Measurements from ENCODE around the gene CBLN3. TPM values are rescaled to one million over a fixed set of nuclear protein-coding genes. Genes with fewer than 3 reads are reported as not detected.

CBLN3 gene
- total RNA-seq, 2 experiments from 2014 or later = 2.0 to 6.7 TPM

- CTCF ChIA-PET (ENCODE audit: unreplicated experiment) = no interaction called here
- H3K4me2 ChIP-seq (ENCODE audit: low read length) = no peak overlapping the region
- no peaks in the 10 kb centered on the region for H3K9me3 ChIP-seq (ENCODE audit: low read length)
- intact Hi-C loops (cut with micrococcal nuclease; ENCODE audit: unreplicated experiment) = no loop called here
- no peaks in the 10 kb centered on the region for H4K20me1 ChIP-seq (ENCODE audit: insufficient read depth, low read length)
- H3K4me3 ChIP-seq (ENCODE audit: low read depth, low read length, poor library complexity, severe bottlenecking) = no peak overlapping the region
- no peaks in the 10 kb centered on the region for H3K9me2 ChIP-seq (ENCODE audit: insufficient read depth, low read length)
- DNase-seq (ENCODE audit: low spot score) = no peak
- no peak overlapping the region for H2AFZ ChIP-seq (ENCODE audit: low read length)
- H3K4me1 ChIP-seq (ENCODE audit: insufficient read depth, low read length, poor library complexity, severe bottlenecking) = peaks cover 19% of the 10 kb centered on the region
- no TSS peak for BruUV-seq (replicated peaks)
- no peaks in the 10 kb centered on the region for H3K36me3 ChIP-seq (ENCODE audit: insufficient read depth, low read length)
- H3K27ac ChIP-seq (ENCODE audit: low read depth, low read length, poor library complexity, severe bottlenecking) = no peak overlapping the region
- POLR2A ChIA-PET = interaction anchor here (1.5 to 2.6 kb wide), 2 partner anchors 13 to 55 kb away, joined by 4 to 12 read pairs; no protein-coding TSS in a partner anchor
- TF ChIP-seq EZH2phosphoT487 (IDR thresholded peaks at IDR 0.05; ENCODE audit: borderline replicate concordance, low read depth, low read length) = no peak
- no peak for TF ChIP-seq CTCF (conservative IDR thresholded peaks at IDR 0.05; ENCODE audit: low read length)
- H3K79me2 ChIP-seq (ENCODE audit: insufficient read depth, low read depth, low read length) = peaks cover 5% of the 10 kb centered on the region; the same call in 1 of the 2 replicates
Measured at GRCh38 chr14:24426150-24426911, 3.1 kb downstream of the CBLN3 start.

- Histone ChIP-seq H4K20me1 (ENCODE audit: insufficient read depth, low read length) (no peaks in the 10 kb centered on the region), H3K4me1 (ENCODE audit: insufficient read depth, low read length, poor library complexity, severe bottlenecking) (peaks cover 13% of the 10 kb centered on the region), H2AFZ (ENCODE audit: low read length) (no peak overlapping the region), H3K9me3 (ENCODE audit: low read length) (no peaks in the 10 kb centered on the region), H3K9me2 (ENCODE audit: insufficient read depth, low read length) (no peaks in the 10 kb centered on the region), H3K36me3 (ENCODE audit: insufficient read depth, low read length) (no peaks in the 10 kb centered on the region), H3K4me2 (ENCODE audit: low read length) (no peak overlapping the region), H3K27ac (ENCODE audit: low read depth, low read length, poor library complexity, severe bottlenecking) (no peak overlapping the region), H3K79me2 (ENCODE audit: insufficient read depth, low read depth, low read length) (no peaks in the 10 kb centered on the region; the same call in 1 of the 2 replicates), H3K4me3 (ENCODE audit: low read depth, low read length, poor library complexity, severe bottlenecking) (no peak overlapping the region)
- no TSS peak for BruUV-seq (replicated peaks)
- intact Hi-C loops (cut with micrococcal nuclease; ENCODE audit: unreplicated experiment) = no loop called here
- no peak for TF ChIP-seq CTCF (conservative IDR thresholded peaks at IDR 0.05; ENCODE audit: low read length)
- no peak for TF ChIP-seq EZH2phosphoT487 (IDR thresholded peaks at IDR 0.05; ENCODE audit: borderline replicate concordance, low read depth, low read length)
- DNase-seq (ENCODE audit: low spot score) = no peak
- ChIA-PET POLR2A (interaction anchor here (1.1 to 2.6 kb wide), 3 partner anchors 12 to 59 kb away, joined by 4 to 12 read pairs (median 4); no protein-coding TSS in a partner anchor), CTCF (ENCODE audit: unreplicated experiment) (interaction anchor here (0.9 kb wide), 1 partner anchor 14 kb away, joined by 3 read pairs; no protein-coding TSS in a partner anchor)
Measured at GRCh38 chr14:24425704-24426103, 3.8 kb downstream of the CBLN3 start.

Measured in OCI-LY7 (cell line).